ENCODE results near the gene CCNI.

GRCh38 chr4:77006753-77007353 lies 68.9 kb downstream of the CCNI start:
- TF ChIP-seq POLR2AphosphoS5 (IDR thresholded peaks at IDR 0.05; ENCODE audit: borderline replicate concordance, low read depth, low read length) (no peak), EZH2 (IDR thresholded peaks at IDR 0.05) (no peak)
